Ectodermal cell (in vitro differentiated cells): Measurements from ENCODE around the gene LIPC.

Experiments
- H3K27ac ChIP-seq: 2 replicates; pipeline ENCODE4 v1.7.0; 2013; ENCODE audit warnings: mild to moderate bottlenecking, low read depth, low read length; ENCODE audit not compliant: insufficient read depth, poor library complexity, severe bottlenecking
- H3K27me3 ChIP-seq: 2 replicates; pipeline ENCODE4 v1.7.0; 2013; ENCODE audit warnings: mild to moderate bottlenecking, low read length; ENCODE audit not compliant: insufficient read depth, control insufficient read depth, poor library complexity, severe bottlenecking
- H3K36me3 ChIP-seq: one replicate; pipeline ENCODE4 v1.7.0; 2013; ENCODE audit warnings: low read length; ENCODE audit not compliant: control insufficient read depth, insufficient read depth
- H3K4me1 ChIP-seq: one replicate; pipeline ENCODE4 v1.7.0; 2013; ENCODE audit warnings: low read length; ENCODE audit not compliant: control insufficient read depth, insufficient read depth
- H3K4me3 ChIP-seq: 2 replicates; pipeline ENCODE4 v1.7.0; 2013; ENCODE audit warnings: low read depth, low read length, control low read depth; ENCODE audit not compliant: insufficient read depth
- H3K9me3 ChIP-seq: 2 replicates; pipeline ENCODE4 v1.7.0; 2013; ENCODE audit warnings: mild to moderate bottlenecking, low read length, moderate library complexity; ENCODE audit not compliant: control insufficient read depth
- WGBS, 2 experiments: methylation state at CpG; one replicate each; pipeline ENCODE4 v1.1.7; 2013; ENCODE audit warnings: missing lambda C conversion rate in 2 of 2; 5-methylcytosine and 5-hydroxymethylcytosine counted together

LIPC gene

GRCh38 chr15:58441376-58442070 lies 9.7 kb downstream of the LIPC start:
- no peaks in the 10 kb centered on the region for H3K27me3 ChIP-seq
- no peaks in the 10 kb centered on the region for H3K4me1 ChIP-seq
- no peaks in the 10 kb centered on the region for H3K36me3 ChIP-seq
- 91 to 93% methylated on average over 8 of the region's 9 CpGs for WGBS, 2 experiments
- H3K4me3 ChIP-seq, result no peak overlapping the region
- H3K9me3 ChIP-seq, result no peaks in the 10 kb centered on the region
- H3K27ac ChIP-seq, result no peak overlapping the region

GRCh38 chr15:58442122-58442521 lies 10.3 kb downstream of the LIPC start:
- H3K9me3 ChIP-seq, result no peaks in the 10 kb centered on the region
- H3K4me1 ChIP-seq, result no peaks in the 10 kb centered on the region
- H3K27me3 ChIP-seq, result no peaks in the 10 kb centered on the region
- H3K27ac ChIP-seq, result no peak overlapping the region
- WGBS, 2 experiments, result 91 to 94% methylated on average over 4 of the region's 4 CpGs
- no peaks in the 10 kb centered on the region for H3K36me3 ChIP-seq
- no peak overlapping the region for H3K4me3 ChIP-seq

- H3K27ac ChIP-seq, result no peak overlapping the region
- WGBS, 2 experiments, result 69 to 76% methylated on average over 4 of the region's 4 CpGs
- H3K36me3 ChIP-seq, result no peaks in the 10 kb centered on the region
- H3K4me3 ChIP-seq, result no peak overlapping the region
- H3K9me3 ChIP-seq, result no peaks in the 10 kb centered on the region
- no peaks in the 10 kb centered on the region for H3K27me3 ChIP-seq
- H3K4me1 ChIP-seq, result no peaks in the 10 kb centered on the region
These were observed 11.5 kb downstream of the LIPC start for GRCh38 chr15:58443308-58443707.

GRCh38 chr15:58444056-58444455 lies 12.3 kb downstream of the LIPC start:
- Histone ChIP-seq H3K4me3 (no peak overlapping the region), H3K9me3 (no peaks in the 10 kb centered on the region), H3K27me3 (no peaks in the 10 kb centered on the region), H3K36me3 (no peaks in the 10 kb centered on the region), H3K27ac (no peak overlapping the region), H3K4me1 (no peaks in the 10 kb centered on the region)
- 85 to 89% methylated on average over 7 of the region's 7 CpGs for WGBS, 2 experiments

GRCh38 chr15:58444658-58445332 lies 13.0 kb downstream of the LIPC start:
- H3K27me3 ChIP-seq, result no peaks in the 10 kb centered on the region
- no peak overlapping the region for H3K4me3 ChIP-seq
- no peaks in the 10 kb centered on the region for H3K4me1 ChIP-seq
- no peaks in the 10 kb centered on the region for H3K36me3 ChIP-seq
- no peaks in the 10 kb centered on the region for H3K9me3 ChIP-seq
- WGBS, 2 experiments, result 65 to 74% methylated on average over 11 of the region's 11 CpGs
- no peak overlapping the region for H3K27ac ChIP-seq

GRCh38 chr15:58445865-58446264 lies 14.1 kb downstream of the LIPC start:
- WGBS, 2 experiments, result 92 to 98% methylated on average over 5 of the region's 6 CpGs

GRCh38 chr15:58446521-58446920 lies 14.7 kb downstream of the LIPC start:
- Histone ChIP-seq H3K9me3 (no peaks in the 10 kb centered on the region), H3K36me3 (no peaks in the 10 kb centered on the region), H3K4me3 (no peak overlapping the region), H3K27me3 (no peaks in the 10 kb centered on the region), H3K27ac (no peak overlapping the region), H3K4me1 (no peaks in the 10 kb centered on the region)
- 91 to 95% methylated on average over 5 of the region's 5 CpGs for WGBS, 2 experiments

More at GRCh38 chr15:58445865-58446264, 14.1 kb downstream of the LIPC start:
- H3K4me3 ChIP-seq, result no peak overlapping the region
- H3K9me3 ChIP-seq, result no peaks in the 10 kb centered on the region
- no peaks in the 10 kb centered on the region for H3K27me3 ChIP-seq
- H3K36me3 ChIP-seq, result no peaks in the 10 kb centered on the region
- H3K4me1 ChIP-seq, result no peaks in the 10 kb centered on the region
- no peak overlapping the region for H3K27ac ChIP-seq

GRCh38 chr15:58447271-58448010 lies 15.7 kb downstream of the LIPC start:
- no peaks in the 10 kb centered on the region for H3K4me1 ChIP-seq
- H3K27me3 ChIP-seq, result no peaks in the 10 kb centered on the region
- H3K27ac ChIP-seq, result no peak overlapping the region
- H3K36me3 ChIP-seq, result no peaks in the 10 kb centered on the region
- no peaks in the 10 kb centered on the region for H3K9me3 ChIP-seq
- WGBS, 2 experiments, result 93 to 94% methylated on average over 10 of the region's 10 CpGs
- no peak overlapping the region for H3K4me3 ChIP-seq

GRCh38 chr15:58448331-58448730 lies 16.5 kb downstream of the LIPC start:
- WGBS, 2 experiments, result 87 to 92% methylated on average over 5 of the region's 5 CpGs
- H3K27me3 ChIP-seq, result no peaks in the 10 kb centered on the region
- H3K4me1 ChIP-seq, result no peaks in the 10 kb centered on the region
- no peak overlapping the region for H3K27ac ChIP-seq
- no peaks in the 10 kb centered on the region for H3K36me3 ChIP-seq
- no peak overlapping the region for H3K4me3 ChIP-seq
- H3K9me3 ChIP-seq, result no peaks in the 10 kb centered on the region

GRCh38 chr15:58448906-58449305 lies 17.1 kb downstream of the LIPC start:
- 76 to 77% methylated on average over 10 of the region's 10 CpGs for WGBS, 2 experiments

More at GRCh38 chr15:58448906-58449305, 17.1 kb downstream of the LIPC start:
- Histone ChIP-seq H3K27me3 (no peaks in the 10 kb centered on the region), H3K27ac (no peak overlapping the region), H3K36me3 (no peaks in the 10 kb centered on the region), H3K9me3 (no peaks in the 10 kb centered on the region), H3K4me3 (no peak overlapping the region), H3K4me1 (no peaks in the 10 kb centered on the region)
